Ascending aorta (tissue), 2 donors: ENCODE measurements around the gene LYL1. TPM values are rescaled to one million over a fixed set of nuclear protein-coding genes. Genes with fewer than 3 reads are reported as not detected.
A peak's percentile ranks its signal among the peaks of the same experiment; 100 is the strongest.

Experiments
- DNase-seq, 2 donors: peaks; one replicate each; pipeline ENCODE4 v3.0.0-alpha.2; 2019; ENCODE audit warnings: low spot score in 2 of 2
- H3K27ac ChIP-seq, 2 donors: fragments of 200-600 bp; sonication (generic); one replicate each; pipeline ENCODE4 v1.5.1; 2016 to 2017; ENCODE audit warnings: mild to moderate bottlenecking in 1 of 2
- H3K27me3 ChIP-seq: fragments of 200-600 bp; sonication (generic); one replicate; pipeline ENCODE4 v1.5.1; 2017
- H3K36me3 ChIP-seq, 2 donors: fragments of 200-600 bp; sonication (generic); one replicate each; pipeline ENCODE4 v1.5.1; 2016
- H3K4me1 ChIP-seq, 2 donors: fragments of 200-600 bp; sonication (generic); one replicate each; pipeline ENCODE4 v1.5.1; 2016 to 2017; ENCODE audit warnings: mild to moderate bottlenecking in 1 of 2
- H3K4me3 ChIP-seq, 2 donors: fragments of 200-600 bp; sonication (generic); one replicate each; pipeline ENCODE4 v1.5.1; 2016 to 2017; ENCODE audit warnings: mild to moderate bottlenecking in 1 of 2
- H3K9me3 ChIP-seq, 2 donors: fragments of 200-600 bp; sonication (generic); one replicate each; pipeline ENCODE4 v1.5.1; 2016
- CTCF ChIP-seq, 3 experiments: fragments of 200-600 bp in 2 of 3; fragments of 450-650 bp in 1 of 3; sonication (generic) in 2 of 3; IDR thresholded peaks; one replicate each; pipeline ENCODE4 v1.5.1; 2016 to 2019; ENCODE audit warnings: antibody characterized with exemption in 3 of 3, mild to moderate bottlenecking in 1 of 3, moderate library complexity in 1 of 3
- intact Hi-C: fragments of 100-400 bp; cut with DNase I; formaldehyde crosslinking; loops from one replicate; pipeline ENCODE4 v1.15.1; 2023
- total RNA-seq: library from RNA; depleted of rRNA; stranded (reverse); fragments of >200 nt; gene quantifications from one replicate; pipeline ENCODE4 v1.1.0, GENCODE V29; 2016

LYL1 gene
- total RNA-seq, 1 donor from 2014 or later, result 46.7 TPM

GRCh38 chr19:13052447-13053175 lies 50.0 kb downstream of the LYL1 start:
- intact Hi-C loops, result loop anchor here (1.0 kb wide), 2 partner anchors 8 to 15 kb away; no protein-coding TSS in a partner anchor
- Histone ChIP-seq H3K4me1 (peaks cover 60 to 91% of the 10 kb centered on the region in 2 donors), H3K4me3 (peak overlapping the region in 1 of 2 donors; percentile 44)

GRCh38 chr19:13051557-13052165 lies 51.0 kb downstream of the LYL1 start:
- no peak for TF ChIP-seq CTCF (IDR thresholded peaks at IDR 0.05)
- peak overlapping the region; percentile 99 for H3K27ac ChIP-seq
- peak overlapping the region; percentile 26 to 44 for H3K4me3 ChIP-seq
- no peaks in the 10 kb centered on the region for H3K9me3 ChIP-seq
- intact Hi-C loops, result no loop called here
- H3K4me1 ChIP-seq, result peaks cover 56 to 89% of the 10 kb centered on the region in 2 donors
- H3K27me3 ChIP-seq, result no peaks in the 10 kb centered on the region
- DNase-seq, result peak in 1 of 2 donors; percentile 82
- no peaks in the 10 kb centered on the region for H3K36me3 ChIP-seq

More at GRCh38 chr19:13052447-13053175, 50.0 kb downstream of the LYL1 start:
- no peak for TF ChIP-seq CTCF (IDR thresholded peaks at IDR 0.05)
- no peak for DNase-seq
- no peaks in the 10 kb centered on the region for H3K27me3 ChIP-seq
- H3K27ac ChIP-seq, result peak overlapping the region; percentile 99
- no peaks in the 10 kb centered on the region for H3K36me3 ChIP-seq
- H3K9me3 ChIP-seq, result no peaks in the 10 kb centered on the region

GRCh38 chr19:13050274-13050673 lies 52.4 kb downstream of the LYL1 start:
- Histone ChIP-seq H3K9me3 (no peaks in the 10 kb centered on the region), H3K27ac (peak overlapping the region; percentile 99), H3K27me3 (no peaks in the 10 kb centered on the region), H3K4me3 (no peak overlapping the region), H3K4me1 (peaks cover 44 to 89% of the 10 kb centered on the region in 2 donors), H3K36me3 (no peaks in the 10 kb centered on the region)
- no peak for TF ChIP-seq CTCF (IDR thresholded peaks at IDR 0.05)
- intact Hi-C loops, result no loop called here
- no peak for DNase-seq

Other genes with a start within 250 kb of the LYL1 start
- 76.8 TPM for gene DNASE2, start 221.4 kb downstream of the LYL1 start, total RNA-seq
- gene KLF1, start 215.7 kb downstream of the LYL1 start, total RNA-seq, result not detected
- 20.6 TPM for gene GCDH, start 211.7 kb downstream of the LYL1 start, total RNA-seq
- not detected for gene SYCE2, start 183.6 kb downstream of the LYL1 start, total RNA-seq
- gene FARSA, start 169.1 kb downstream of the LYL1 start, total RNA-seq, result 21.3 TPM
- 297 TPM for gene CALR, start 164.2 kb downstream of the LYL1 start, total RNA-seq
- gene RAD23A, start 157.0 kb downstream of the LYL1 start, total RNA-seq, result 146 TPM
- 42.7 TPM for gene GADD45GIP1, start 145.6 kb downstream of the LYL1 start, total RNA-seq
- not detected for gene DAND5, start 133.3 kb downstream of the LYL1 start, total RNA-seq
- gene NFIX, start 107.4 kb downstream of the LYL1 start, total RNA-seq, result 76.5 TPM
- gene TRMT1, start 13.9 kb upstream of the LYL1 start, total RNA-seq, result 17.3 TPM
- 35.5 TPM for gene NACC1, start 15.4 kb upstream of the LYL1 start, total RNA-seq
- gene STX10, start 47.5 kb upstream of the LYL1 start, total RNA-seq, result 31.6 TPM
- gene IER2, start 47.6 kb upstream of the LYL1 start, total RNA-seq, result 907 TPM